Embryonic facial prominence (tissue), 1 donor: ENCODE results near the gene GPR137.
A peak's percentile ranks its signal among the peaks of the same experiment; 100 is the strongest.
"Not testable (repeated sequence)": the region's sequence is repeated elsewhere in the genome, so short reads cannot be mapped to it uniquely, and the experiment has no call there.

Source experiments
- DNase-seq: peaks from one replicate; pipeline ENCODE4 v3.0.0-alpha.2; 2016; ENCODE audit errors: extremely low spot score

Gene GPR137

GRCh38 chr11:64284962-64285884, at the start of gene GPR137:
TSS of gene GPR137 (plus strand) at chr11:64285848. CDS start at chr11:64286525, 677 bp downstream.
- DNase-seq = peak; percentile 53

DNA sequence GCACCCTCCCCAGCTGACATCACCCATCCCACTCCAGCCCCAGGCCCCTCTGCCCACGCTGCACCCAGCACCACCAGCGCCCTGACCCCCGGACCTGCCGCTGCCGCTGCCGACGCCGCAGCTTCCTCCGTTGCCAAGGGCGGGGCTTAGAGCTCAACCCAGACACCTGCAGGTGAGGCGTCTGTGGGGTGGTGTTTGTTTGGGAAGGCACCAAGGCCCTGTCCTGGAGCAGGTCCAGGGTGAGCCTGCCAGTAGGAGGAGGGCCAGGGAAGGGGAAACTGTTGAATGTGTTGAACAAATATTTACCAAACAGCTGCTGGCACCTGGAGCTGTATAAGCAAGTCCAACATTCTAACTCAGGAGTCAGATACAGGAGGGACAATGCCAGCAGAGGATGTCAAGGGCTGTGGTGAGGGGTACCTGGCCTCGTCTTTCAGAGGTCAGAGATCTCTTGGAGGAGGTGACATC, 48.1 kb upstream of the GPR137 start:
- no peak for DNase-seq

DNA sequence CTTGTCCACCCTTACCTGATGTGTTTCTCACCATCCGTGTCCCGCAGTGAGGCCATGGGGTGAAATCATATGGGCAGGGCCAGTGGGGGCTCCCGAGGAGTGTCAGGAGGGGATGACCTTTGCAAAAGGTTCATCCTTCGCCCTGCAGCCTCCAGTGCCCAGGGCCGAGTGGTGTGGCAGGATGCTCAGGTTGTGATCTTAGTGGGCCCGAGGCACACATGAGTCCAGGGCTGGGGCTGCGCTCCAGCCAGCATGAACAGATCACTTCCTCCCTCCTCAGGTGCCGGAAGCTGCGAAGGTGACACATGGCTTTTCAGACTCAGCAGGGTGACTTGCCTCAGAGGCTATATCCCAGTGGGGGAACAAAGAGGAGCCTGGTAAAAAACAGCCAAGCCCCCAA, 47.6 kb upstream of the GPR137 start:
- no peak for DNase-seq

DNA sequence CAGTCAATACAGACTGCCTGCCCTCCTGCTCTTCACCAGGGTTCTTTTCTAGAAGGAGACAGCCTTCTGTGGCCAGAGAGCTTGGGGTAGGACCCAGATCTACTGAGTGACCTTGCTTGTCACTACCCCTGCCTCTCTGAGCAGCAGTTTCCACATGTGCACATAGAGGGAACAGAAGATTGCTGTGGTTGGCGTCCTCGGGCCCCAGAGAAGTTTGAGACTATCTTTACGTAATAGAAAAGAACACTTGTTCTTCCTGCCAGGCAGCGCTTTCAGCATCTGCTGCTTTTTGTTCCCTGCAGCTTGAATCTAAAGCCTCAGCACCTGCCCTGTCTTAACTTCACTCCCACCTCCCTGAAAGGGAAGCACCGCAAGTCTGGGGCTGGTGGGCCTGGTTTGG, 46.6 kb upstream of the GPR137 start:
- no peak for DNase-seq

GRCh38 chr11:64239662-64240434, 45.8 kb upstream of the GPR137 start:
- no peak for DNase-seq

GRCh38 chr11:64240435-64241240, 45.0 kb upstream of the GPR137 start, which contains the start of gene FKBP2:
TSS of gene FKBP2 (plus strand) at chr11:64241095. CDS start at chr11:64242388, 1,293 bp downstream.
- peak; percentile 92 for DNase-seq

GRCh38 chr11:64241241-64241490, 44.5 kb upstream of the GPR137 start:
- DNase-seq = peak; percentile 99

DNA sequence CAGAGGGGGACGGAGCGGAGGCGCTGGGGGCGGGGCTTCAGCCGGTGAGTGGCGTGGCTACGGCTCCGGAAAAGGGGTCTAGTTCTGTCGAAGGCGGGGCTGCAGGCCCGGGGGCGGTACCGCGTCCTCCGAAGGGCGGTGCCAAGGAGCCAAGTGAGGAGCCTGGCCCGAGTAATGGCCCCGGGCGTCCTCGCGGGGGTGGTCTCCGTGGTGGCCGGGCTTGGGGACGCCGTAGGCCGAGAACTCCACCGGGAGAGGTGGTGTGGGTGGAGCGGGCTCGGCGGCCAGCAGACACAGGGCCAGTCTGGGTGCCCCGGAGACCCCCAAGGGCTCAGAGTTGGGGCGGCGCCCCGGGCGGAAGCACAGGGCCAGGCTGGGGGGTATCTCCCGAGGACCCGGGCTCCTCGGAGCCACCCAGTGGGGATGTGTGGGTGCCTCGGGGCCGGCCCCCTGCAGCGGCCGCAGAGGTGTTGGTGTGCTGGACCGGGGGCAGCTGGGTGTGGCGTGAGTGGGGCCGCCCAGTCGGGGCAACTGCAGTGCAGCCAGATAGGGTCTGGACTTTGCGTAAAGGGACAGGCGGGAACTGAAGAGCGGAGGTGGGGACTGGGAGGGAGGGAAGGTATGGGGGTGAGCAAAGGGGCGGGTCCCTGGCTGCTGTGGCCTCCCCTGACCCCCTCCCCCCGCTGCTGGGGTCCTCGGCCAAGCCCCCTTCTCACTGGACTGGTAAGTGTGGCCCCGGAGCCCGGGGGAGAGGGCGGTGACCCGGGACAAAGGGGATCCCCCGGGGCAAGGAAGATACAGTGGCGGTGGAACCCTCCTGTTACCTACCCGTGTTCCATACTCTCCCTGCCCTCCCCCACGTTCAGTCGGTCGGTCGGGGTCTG, 43.9 kb upstream of the GPR137 start:
- no peak for DNase-seq

GRCh38 chr11:64243236-64243854, 42.3 kb upstream of the GPR137 start:
- no peak for DNase-seq

GRCh38 chr11:64244107-64244506, 41.5 kb upstream of the GPR137 start:
- no peak for DNase-seq

DNA sequence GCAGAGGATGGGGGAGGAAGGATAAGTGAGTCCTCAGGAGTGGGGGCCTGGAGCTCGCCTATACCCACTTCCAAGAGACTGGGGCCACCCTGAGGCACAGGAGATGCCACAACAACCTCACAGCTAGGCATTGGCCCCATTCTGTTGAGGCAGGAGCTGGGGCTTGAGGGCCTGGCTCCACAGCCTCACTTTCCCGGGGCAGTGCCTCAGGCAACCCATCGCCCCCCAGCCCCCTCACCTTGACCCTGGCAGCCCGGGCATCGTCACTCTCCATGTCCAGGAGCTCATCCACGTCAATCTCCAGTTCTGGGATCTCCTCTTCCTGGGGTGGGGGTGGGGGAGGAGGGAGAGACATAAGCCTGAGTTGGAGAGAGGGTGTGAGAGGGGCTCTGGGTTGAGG, 40.7 kb upstream of the GPR137 start:
- DNase-seq = no peak

GRCh38 chr11:64245401-64245796, 40.2 kb upstream of the GPR137 start:
- DNase-seq = no peak

GRCh38 chr11:64245797-64246620, 39.6 kb upstream of the GPR137 start:
- DNase-seq = no peak

DNA sequence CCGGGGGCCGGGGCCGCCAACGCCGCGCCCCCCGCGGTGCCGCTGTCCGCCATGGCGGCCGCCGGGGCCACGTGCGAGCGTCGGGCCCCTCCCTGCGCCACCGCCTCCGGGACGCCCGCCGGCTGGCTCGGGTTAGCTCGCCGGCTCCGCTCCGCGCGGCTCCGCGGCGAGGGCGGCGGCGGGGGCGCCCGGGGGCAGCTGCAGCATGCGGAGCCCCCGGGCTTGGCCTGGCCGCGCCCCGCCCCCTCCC, 39.1 kb upstream of the GPR137 start:
- not testable (repeated sequence) for DNase-seq

DNA sequence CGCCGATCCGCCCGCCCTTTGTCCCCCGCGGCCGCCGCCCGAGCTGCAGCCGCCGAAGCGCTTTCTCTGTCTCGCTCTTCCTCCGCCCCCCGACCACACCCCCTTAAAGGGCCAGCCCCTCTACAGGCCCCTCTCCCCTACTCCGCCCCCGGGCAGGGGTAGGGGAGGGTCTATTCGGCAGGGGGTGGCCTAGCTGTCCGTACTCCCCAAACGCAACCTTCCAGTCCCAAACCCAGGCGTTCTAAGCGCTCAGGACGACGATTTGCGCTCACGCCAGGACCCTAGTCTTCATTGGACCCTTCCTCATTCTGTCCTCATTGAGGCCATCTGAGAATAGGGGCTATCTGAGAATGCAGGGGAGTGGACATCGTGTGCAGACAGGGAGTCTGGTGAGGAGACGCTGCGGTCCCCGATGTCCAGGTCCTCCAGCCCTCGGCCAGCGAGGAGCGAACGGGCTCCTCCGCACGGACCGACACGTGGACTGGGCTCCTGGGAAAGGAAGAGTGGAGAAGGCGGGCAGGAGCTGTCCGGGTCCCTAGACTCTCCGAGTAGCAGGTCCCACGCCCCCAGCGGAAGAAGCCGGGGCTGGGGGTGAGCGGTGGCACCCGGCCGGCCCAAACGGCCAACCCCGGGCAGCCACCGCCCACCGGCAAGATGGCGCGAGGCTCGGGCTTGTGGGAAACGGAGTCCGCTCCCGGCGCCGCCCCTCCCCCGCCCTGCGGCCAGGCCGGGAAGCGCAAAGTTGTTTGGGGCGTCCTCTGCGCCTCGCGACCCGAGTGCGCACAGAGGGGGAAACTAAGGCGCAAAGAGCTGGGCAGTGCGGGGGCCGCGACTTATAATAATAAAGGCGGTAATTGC, 38.5 kb upstream of the GPR137 start, which contains the start of gene PPP1R14B:
TSS of gene PPP1R14B (minus strand) at position 73 of the 858 bp plus-strand sequence. CDS start 270 bp downstream, outside the sequence.
- DNase-seq = peak; percentile 82

- DNase-seq = no peak
These were observed 37.7 kb upstream of the GPR137 start for GRCh38 chr11:64247729-64248531.

- no peak for DNase-seq
These were observed 37.1 kb upstream of the GPR137 start for GRCh38 chr11:64248578-64248977.

- DNase-seq = no peak
These were observed 36.6 kb upstream of the GPR137 start for GRCh38 chr11:64249038-64249437.
